Osteoblast (primary cell): ENCODE data around the gene ITPR1. TPM values are rescaled to one million over a fixed set of nuclear protein-coding genes. Genes with fewer than 3 reads are reported as not detected.

ENCODE experiments used
- DNase-seq: peaks from one replicate; pipeline ENCODE4 v3.0.0; 2011; ENCODE audit warnings: low spot score, mixed read lengths; ENCODE audit not compliant: insufficient read length; ENCODE audit errors: missing footprints
- H2AFZ ChIP-seq: 2 replicates; pipeline ENCODE4 v1.6.0; 2011; ENCODE audit warnings: mild to moderate bottlenecking, low read length
- H3K27ac ChIP-seq: 2 replicates; pipeline ENCODE4 v1.5.1; 2011; ENCODE audit warnings: mild to moderate bottlenecking, low read depth, low read length, moderate library complexity
- H3K27me3 ChIP-seq: 2 replicates; pipeline ENCODE4 v1.6.0; 2012; ENCODE audit warnings: mild to moderate bottlenecking, control low read depth, inconsistent platforms, low read length, moderate library complexity; ENCODE audit not compliant: insufficient read depth
- H3K36me3 ChIP-seq: 2 replicates; pipeline ENCODE4 v1.5.1; 2011; ENCODE audit warnings: mild to moderate bottlenecking, low read length, control low read depth, moderate library complexity; ENCODE audit not compliant: insufficient read depth
- H3K4me1 ChIP-seq: 2 replicates; pipeline ENCODE4 v1.5.1; 2011; ENCODE audit warnings: mild to moderate bottlenecking, low read length, control low read depth, moderate library complexity; ENCODE audit not compliant: insufficient read depth
- H3K4me2 ChIP-seq: 2 replicates; pipeline ENCODE4 v1.6.0; 2011; ENCODE audit warnings: mild to moderate bottlenecking, low read length; ENCODE audit not compliant: insufficient read depth
- H3K4me3 ChIP-seq: fragments of 200-600 bp; sonication (generic); 3 replicates; pipeline ENCODE4 v1.5.1; 2012; ENCODE audit warnings: mild to moderate bottlenecking, low read length, inconsistent platforms; ENCODE audit not compliant: insufficient read depth
- H3K79me2 ChIP-seq: 2 replicates; pipeline ENCODE4 v1.6.0; 2012; ENCODE audit warnings: mild to moderate bottlenecking, low read length, control low read depth, inconsistent platforms; ENCODE audit not compliant: insufficient read depth
- H3K9me3 ChIP-seq: 2 replicates; pipeline ENCODE4 v1.5.1; 2011; ENCODE audit warnings: low read depth, low read length, control low read depth
- H4K20me1 ChIP-seq: 2 replicates; pipeline ENCODE4 v1.6.0; 2012; ENCODE audit warnings: mild to moderate bottlenecking, low read length, control low read depth; ENCODE audit not compliant: insufficient read depth
- total RNA-seq: library from RNA; depleted of rRNA; stranded (reverse); fragments of >200 nt; gene quantifications from 2 replicates; pipeline ENCODE4 v1.2.3, GENCODE V29; 2012
- TF ChIP-seq, protein P1 (sequence below): IDR thresholded peaks from 2 replicates; pipeline ENCODE4 v1.5.1; 2011; ENCODE audit warnings: mild to moderate bottlenecking, low read depth, low read length, moderate library complexity; ENCODE audit errors: extremely low read depth

Gene ITPR1
- total RNA-seq, 1 donor: 16.6 TPM

DNA sequence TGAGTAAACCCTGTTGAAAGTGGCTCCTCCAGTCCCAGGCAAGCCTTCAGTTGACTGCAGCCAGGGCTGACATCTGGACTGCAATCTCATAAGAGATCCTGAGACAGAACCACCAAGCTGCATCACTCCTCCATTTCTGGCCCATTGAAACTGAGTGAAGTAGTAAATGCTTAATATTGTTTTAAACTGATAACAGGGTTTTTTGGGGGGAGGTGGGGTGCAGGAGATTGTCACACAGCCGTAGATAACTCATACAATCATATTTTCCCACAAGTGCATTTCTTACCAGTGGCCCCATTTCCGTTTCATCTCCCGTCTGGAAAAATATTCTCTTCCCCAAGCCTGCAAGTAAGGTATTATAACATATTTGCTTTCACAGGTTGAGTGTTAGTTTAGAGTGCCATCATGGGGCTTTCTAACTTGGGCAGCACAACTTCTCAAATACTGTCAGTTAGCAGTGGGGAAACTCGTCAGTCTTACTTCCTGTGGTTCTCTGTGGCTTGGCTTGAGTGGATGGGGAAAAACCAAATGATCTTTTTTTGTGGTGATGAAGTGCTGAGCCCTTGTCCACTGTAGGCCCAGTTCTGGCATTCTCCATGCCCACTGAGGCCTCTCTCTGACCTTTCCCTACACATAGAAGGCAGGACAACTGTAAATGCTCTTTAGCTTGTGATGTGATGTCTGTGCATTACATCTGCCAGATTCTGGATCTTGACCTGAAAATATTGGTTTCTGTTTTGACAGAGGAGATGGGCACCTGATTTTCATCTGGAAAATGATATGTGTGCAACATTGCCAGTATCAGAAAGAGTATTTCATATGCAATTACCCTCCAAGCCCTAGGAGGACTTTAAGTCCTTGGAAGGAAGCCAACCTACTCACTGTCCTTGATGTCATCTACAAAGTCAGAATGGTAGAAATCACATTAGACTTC, 396.0 kb downstream of the ITPR1 start:
- no peaks in the 10 kb centered on the region for H3K9me3 ChIP-seq
- H3K4me3 ChIP-seq: no peak overlapping the region
- DNase-seq: no peak
- no peaks in the 10 kb centered on the region for H3K27me3 ChIP-seq
- H3K4me1 ChIP-seq: peaks cover 8% of the 10 kb centered on the region
- H4K20me1 ChIP-seq: no peaks in the 10 kb centered on the region
- H2AFZ ChIP-seq: peak overlapping the region; percentile 37
- no peaks in the 10 kb centered on the region for H3K79me2 ChIP-seq
- TF ChIP-seq, protein P1, sequence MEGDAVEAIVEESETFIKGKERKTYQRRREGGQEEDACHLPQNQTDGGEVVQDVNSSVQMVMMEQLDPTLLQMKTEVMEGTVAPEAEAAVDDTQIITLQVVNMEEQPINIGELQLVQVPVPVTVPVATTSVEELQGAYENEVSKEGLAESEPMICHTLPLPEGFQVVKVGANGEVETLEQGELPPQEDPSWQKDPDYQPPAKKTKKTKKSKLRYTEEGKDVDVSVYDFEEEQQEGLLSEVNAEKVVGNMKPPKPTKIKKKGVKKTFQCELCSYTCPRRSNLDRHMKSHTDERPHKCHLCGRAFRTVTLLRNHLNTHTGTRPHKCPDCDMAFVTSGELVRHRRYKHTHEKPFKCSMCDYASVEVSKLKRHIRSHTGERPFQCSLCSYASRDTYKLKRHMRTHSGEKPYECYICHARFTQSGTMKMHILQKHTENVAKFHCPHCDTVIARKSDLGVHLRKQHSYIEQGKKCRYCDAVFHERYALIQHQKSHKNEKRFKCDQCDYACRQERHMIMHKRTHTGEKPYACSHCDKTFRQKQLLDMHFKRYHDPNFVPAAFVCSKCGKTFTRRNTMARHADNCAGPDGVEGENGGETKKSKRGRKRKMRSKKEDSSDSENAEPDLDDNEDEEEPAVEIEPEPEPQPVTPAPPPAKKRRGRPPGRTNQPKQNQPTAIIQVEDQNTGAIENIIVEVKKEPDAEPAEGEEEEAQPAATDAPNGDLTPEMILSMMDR: no peak
- no peak overlapping the region for H3K27ac ChIP-seq
- no peaks in the 10 kb centered on the region for H3K36me3 ChIP-seq
- H3K4me2 ChIP-seq: no peak overlapping the region

DNA sequence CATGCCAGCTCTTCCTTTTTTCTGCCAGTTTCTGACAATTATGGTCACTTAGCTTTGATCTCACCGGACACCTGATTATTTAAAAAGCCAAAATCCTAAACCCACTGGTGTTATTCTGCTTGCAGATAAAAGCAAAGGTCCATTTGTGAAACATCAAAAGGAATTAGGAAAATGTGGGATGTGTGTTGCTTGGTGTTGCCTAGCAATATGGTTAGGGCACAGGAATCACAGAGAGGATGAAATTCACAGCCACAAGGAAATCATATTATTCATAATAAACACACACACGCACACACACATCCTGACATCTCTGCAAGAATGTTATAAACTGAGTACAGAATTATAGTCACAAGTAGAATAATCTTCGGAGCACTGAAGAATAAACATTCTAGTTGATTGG, 396.7 kb downstream of the ITPR1 start:
- TF ChIP-seq, protein P1: no peak
- Histone ChIP-seq H3K27ac (no peak overlapping the region), H3K79me2 (no peaks in the 10 kb centered on the region), H2AFZ (no peak overlapping the region), H3K4me3 (no peak overlapping the region), H3K4me1 (peaks cover 8% of the 10 kb centered on the region), H3K27me3 (no peaks in the 10 kb centered on the region), H3K4me2 (no peak overlapping the region), H3K9me3 (no peaks in the 10 kb centered on the region), H4K20me1 (no peaks in the 10 kb centered on the region), H3K36me3 (no peaks in the 10 kb centered on the region)
- DNase-seq: no peak

DNA sequence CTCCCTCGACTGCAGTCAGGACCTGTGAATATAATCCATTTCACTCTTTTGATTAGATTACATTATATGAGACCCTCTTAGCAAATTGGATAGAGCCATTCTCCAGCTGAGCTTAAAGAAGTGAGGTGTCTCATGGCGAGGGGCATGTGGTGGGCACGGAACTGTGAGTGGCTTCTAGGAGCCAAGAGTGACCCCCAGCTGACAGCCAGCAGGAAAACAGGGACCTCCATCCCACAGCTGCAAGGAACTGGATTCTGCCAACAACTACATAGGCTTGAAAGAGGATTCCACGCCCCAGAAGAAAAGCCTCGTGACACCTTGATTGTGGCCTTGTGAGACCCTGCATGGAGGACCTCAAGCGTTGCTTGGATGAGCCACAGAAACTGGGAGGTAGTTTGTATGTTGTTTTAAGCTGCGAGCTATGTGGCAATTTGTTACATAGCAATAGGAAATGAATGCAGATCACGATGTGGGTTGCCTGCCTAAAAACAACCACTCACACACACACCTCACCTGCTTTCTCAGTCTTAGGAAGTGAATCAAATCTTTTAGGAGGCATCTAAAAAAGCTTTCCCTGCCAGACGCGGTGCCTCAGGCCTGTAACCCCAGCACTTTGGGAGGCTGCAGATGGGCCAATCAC, 401.9 kb downstream of the ITPR1 start:
- no peaks in the 10 kb centered on the region for H3K36me3 ChIP-seq
- H3K4me2 ChIP-seq: no peak overlapping the region
- H4K20me1 ChIP-seq: no peaks in the 10 kb centered on the region
- H3K79me2 ChIP-seq: no peaks in the 10 kb centered on the region
- H3K27ac ChIP-seq: no peak overlapping the region
- TF ChIP-seq, protein P1: no peak
- H2AFZ ChIP-seq: no peak overlapping the region
- no peaks in the 10 kb centered on the region for H3K9me3 ChIP-seq
- peaks cover 22% of the 10 kb centered on the region for H3K4me1 ChIP-seq
- peak; percentile 65 for DNase-seq
- no peaks in the 10 kb centered on the region for H3K27me3 ChIP-seq
- H3K4me3 ChIP-seq: no peak overlapping the region

GRCh38 chr3:4895838-4896237, 402.7 kb downstream of the ITPR1 start:
- H3K27me3 ChIP-seq: no peaks in the 10 kb centered on the region
- H4K20me1 ChIP-seq: no peaks in the 10 kb centered on the region
- H3K79me2 ChIP-seq: no peaks in the 10 kb centered on the region
- H3K27ac ChIP-seq: no peak overlapping the region
- no peak overlapping the region for H3K4me3 ChIP-seq
- no peaks in the 10 kb centered on the region for H3K36me3 ChIP-seq
- H3K4me1 ChIP-seq: peaks cover 22% of the 10 kb centered on the region
- no peaks in the 10 kb centered on the region for H3K9me3 ChIP-seq
- H2AFZ ChIP-seq: peak overlapping the region; percentile 25
- no peak overlapping the region for H3K4me2 ChIP-seq
- no peak for DNase-seq
- TF ChIP-seq, protein P1: no peak
